GM21786 (cell line): ENCODE measurements around the gene ATXN2L.

Source experiments
- ATAC-seq: cut with Tn5 transposase; IDR thresholded peaks from one replicate; pipeline ENCODE4 v1.9.1; 2021; ENCODE audit not compliant: unreplicated experiment

Gene ATXN2L

GRCh38 chr16:28883221-28883996, 60.6 kb downstream of the ATXN2L start:
- ATAC-seq = no peak

DNA sequence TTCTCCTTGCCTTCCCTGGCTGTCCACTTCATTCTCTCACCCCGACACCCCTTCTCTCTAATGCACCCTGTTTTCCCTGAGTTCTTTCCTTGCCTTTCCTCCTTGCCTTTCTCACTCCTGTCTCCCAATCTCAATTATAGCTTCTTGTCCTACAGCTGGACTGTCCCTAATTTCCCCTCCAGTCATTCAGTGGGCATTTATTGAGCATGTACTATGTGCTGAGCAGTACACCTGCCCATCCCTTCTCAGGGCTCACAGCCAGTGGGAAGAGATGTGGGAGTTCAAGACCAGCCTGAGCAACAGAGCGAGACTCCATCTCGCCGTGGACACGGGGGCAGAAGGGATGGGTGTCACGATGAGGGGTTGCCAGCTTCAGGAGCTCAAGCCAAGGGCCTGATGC, 61.2 kb downstream of the ATXN2L start:
- no peak for ATAC-seq
